ENCODE measurements around the gene PLXND1.
A peak's percentile ranks its signal among the peaks of the same experiment; 100 is the strongest.

PLXND1 gene

GRCh38 chr3:129581623-129582022, 24.9 kb downstream of the PLXND1 start:
- ATAC-seq (no peak), DNase-seq (no peak)
- H3K27me3 Mint-ChIP-seq, result no peaks in the 10 kb centered on the region
- H3K36me3 Mint-ChIP-seq (ENCODE audit: low read depth), result no peaks in the 10 kb centered on the region
- H3K4me3 Mint-ChIP-seq, result no peak overlapping the region
- no peaks in the 10 kb centered on the region for H3K9me3 Mint-ChIP-seq
- H3K4me1 Mint-ChIP-seq, result peaks cover 18% of the 10 kb centered on the region
- H3K27ac Mint-ChIP-seq, result no peak overlapping the region

GRCh38 chr3:129579991-129580390, 26.5 kb downstream of the PLXND1 start:
- Mint-ChIP-seq H3K4me3 (no peak overlapping the region), H3K9me3 (no peaks in the 10 kb centered on the region), H3K36me3 (ENCODE audit: low read depth) (no peaks in the 10 kb centered on the region), H3K27me3 (no peaks in the 10 kb centered on the region), H3K27ac (no peak overlapping the region), H3K4me1 (peaks cover 33% of the 10 kb centered on the region)
- no peak for ATAC-seq
- no peak for DNase-seq

- H3K4me3 Mint-ChIP-seq, result no peak overlapping the region
- ATAC-seq, result peak; percentile 9
- DNase-seq, result peak; percentile 23
- peaks cover 2% of the 10 kb centered on the region for H3K27me3 Mint-ChIP-seq
- no peak overlapping the region for H3K27ac Mint-ChIP-seq
- no peaks in the 10 kb centered on the region for H3K36me3 Mint-ChIP-seq (ENCODE audit: low read depth)
- H3K4me1 Mint-ChIP-seq, result peaks cover 34% of the 10 kb centered on the region
- H3K9me3 Mint-ChIP-seq, result no peaks in the 10 kb centered on the region
Measured at GRCh38 chr3:129577925-129578786, 28.3 kb downstream of the PLXND1 start.

DNA sequence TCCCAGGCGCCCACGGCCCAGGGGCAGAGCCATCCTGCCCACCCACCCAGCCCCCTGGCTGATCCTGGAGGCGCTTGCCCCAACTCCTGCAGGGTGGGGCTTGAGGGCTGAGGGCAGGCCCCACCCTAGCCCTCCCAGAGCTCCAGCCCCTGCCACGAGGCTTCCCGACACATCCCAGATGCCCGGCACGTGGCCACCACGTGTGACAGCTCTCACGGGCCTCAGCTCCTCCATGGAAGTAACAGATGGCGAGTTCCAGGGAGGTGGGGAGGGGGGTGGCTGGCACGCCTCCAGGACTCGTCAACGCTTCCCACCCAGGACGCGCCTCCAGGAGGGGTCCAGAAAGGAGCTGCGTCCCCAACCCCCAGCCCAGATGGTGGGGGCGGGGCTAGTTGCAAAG, 29.1 kb downstream of the PLXND1 start:
- Mint-ChIP-seq H3K27me3 (peaks cover 2% of the 10 kb centered on the region), H3K36me3 (ENCODE audit: low read depth) (no peaks in the 10 kb centered on the region), H3K9me3 (no peaks in the 10 kb centered on the region), H3K4me1 (peaks cover 34% of the 10 kb centered on the region), H3K4me3 (no peak overlapping the region), H3K27ac (no peak overlapping the region)
- DNase-seq (no peak), ATAC-seq (no peak)

DNA sequence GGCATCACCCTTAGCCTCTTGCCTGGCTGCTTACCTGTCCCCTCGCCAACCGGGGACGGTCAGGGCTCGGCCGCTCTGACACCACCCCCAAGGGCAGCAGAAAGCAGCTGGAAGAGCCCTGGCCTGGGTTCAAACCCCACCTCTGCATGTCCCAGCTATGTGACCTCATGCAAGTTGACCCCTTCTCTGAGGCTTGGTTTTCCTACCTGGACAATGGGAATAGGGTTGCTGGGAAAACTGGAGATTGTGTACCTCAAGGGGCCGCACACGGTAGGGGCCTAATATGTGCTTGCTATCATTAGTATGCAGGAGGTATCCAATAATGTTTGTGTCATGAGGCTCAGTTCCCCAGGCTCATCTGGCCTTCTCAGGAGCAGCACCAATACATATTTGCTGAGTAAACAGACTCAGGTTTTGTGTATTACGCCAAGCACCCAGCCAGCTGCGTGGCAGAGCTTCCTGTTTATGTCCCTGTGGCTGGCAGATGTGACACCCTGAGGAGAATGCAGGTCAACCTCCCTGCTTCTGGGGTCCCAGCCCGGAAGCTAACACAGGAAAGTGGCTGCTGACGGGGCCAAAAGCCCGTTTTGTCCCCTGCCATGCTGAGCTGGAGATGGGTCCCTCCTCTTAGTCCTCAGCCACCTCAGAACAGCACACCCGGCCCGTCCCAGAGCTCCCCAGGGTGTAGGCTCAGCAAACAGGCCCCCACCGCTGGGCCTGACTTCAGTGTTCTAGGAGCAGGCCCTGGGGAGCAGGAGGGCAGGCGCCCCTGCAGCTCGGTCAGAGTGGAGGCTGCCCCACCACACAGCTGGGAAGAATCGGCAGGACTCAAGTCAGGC, 29.7 kb downstream of the PLXND1 start:
- ATAC-seq (peak; percentile 39), DNase-seq (peak; percentile 45)
- Mint-ChIP-seq H3K36me3 (ENCODE audit: low read depth) (no peaks in the 10 kb centered on the region), H3K27ac (peak overlapping the region; percentile 70), H3K27me3 (peaks cover 2% of the 10 kb centered on the region), H3K9me3 (no peaks in the 10 kb centered on the region), H3K4me3 (no peak overlapping the region), H3K4me1 (peaks cover 34% of the 10 kb centered on the region)

DNA sequence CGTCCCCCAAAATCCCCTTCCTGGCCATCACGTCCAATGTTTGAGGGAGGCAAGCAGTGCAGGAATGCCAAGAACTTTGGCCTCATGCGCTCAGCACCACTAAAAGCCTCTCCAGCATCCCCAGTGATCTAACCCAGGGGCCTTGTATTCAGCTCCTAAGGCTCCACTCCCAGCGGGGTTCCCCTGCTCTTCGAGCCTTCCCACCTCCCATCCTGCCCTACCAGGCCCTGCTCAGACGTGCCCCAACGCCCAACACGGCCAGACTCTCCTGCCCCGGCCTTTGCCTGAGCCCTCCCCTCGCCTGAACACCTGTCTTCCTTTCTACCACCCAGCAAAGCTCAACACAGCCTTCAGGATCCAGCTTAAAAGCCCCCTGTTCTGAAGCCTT, 30.5 kb downstream of the PLXND1 start:
- Mint-ChIP-seq H3K36me3 (ENCODE audit: low read depth) (no peaks in the 10 kb centered on the region), H3K4me3 (no peak overlapping the region), H3K4me1 (peaks cover 34% of the 10 kb centered on the region), H3K27me3 (peaks cover 2% of the 10 kb centered on the region), H3K27ac (peak overlapping the region; percentile 59), H3K9me3 (no peaks in the 10 kb centered on the region)
- DNase-seq, result no peak
- no peak for ATAC-seq

DNA sequence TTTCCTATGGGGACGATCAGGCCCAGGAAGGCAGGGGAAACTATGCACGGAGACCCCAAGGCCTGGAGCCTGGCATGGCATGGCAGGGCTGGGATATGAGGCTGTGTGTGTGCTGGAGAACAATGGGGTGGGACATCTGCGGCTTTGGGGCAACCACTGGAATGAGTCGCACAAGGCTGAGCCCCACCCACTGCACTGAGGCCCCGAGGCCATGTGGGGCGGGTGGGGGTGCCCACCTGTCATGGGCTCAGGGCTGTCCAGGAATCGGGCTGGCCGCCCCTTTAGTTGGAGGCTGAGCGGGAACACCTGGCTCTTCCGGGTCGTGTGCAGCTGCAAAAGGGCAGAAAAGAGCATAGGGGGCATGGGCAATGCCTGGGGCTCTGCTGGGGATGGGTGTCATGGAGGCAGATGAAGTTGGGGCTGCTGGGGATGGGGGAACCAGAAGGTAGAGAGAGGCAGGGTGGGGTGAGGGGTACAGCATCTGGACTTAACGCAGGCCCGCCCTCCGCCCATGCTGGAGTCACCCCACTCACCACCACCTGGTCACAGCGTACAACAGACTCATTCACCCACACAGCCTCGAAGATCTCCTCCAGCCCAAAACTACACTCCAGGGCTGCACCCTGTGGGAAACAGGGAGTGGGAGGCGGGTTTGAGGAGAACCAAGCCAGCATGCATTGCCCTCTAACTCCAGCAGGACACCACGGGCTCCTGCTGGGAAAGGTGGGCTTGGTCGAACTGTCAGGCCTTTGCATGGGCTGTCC, 31.1 kb downstream of the PLXND1 start:
- Mint-ChIP-seq H3K27ac (no peak overlapping the region), H3K4me1 (peaks cover 34% of the 10 kb centered on the region), H3K36me3 (ENCODE audit: low read depth) (no peaks in the 10 kb centered on the region)

GRCh38 chr3:129574206-129574605, 32.3 kb downstream of the PLXND1 start:
- H3K9me3 Mint-ChIP-seq, result no peaks in the 10 kb centered on the region
- ATAC-seq (no peak), DNase-seq (no peak)
- peaks cover 34% of the 10 kb centered on the region for H3K4me1 Mint-ChIP-seq
- H3K27ac Mint-ChIP-seq, result no peak overlapping the region
- H3K4me3 Mint-ChIP-seq, result no peak overlapping the region
- no peaks in the 10 kb centered on the region for H3K36me3 Mint-ChIP-seq (ENCODE audit: low read depth)
- H3K27me3 Mint-ChIP-seq, result peaks cover 2% of the 10 kb centered on the region

More for the DNA sequence above, 31.1 kb downstream of the PLXND1 start:
- ATAC-seq (no peak), DNase-seq (no peak)
- Mint-ChIP-seq H3K4me3 (no peak overlapping the region), H3K9me3 (no peaks in the 10 kb centered on the region), H3K27me3 (peaks cover 2% of the 10 kb centered on the region)

DNA sequence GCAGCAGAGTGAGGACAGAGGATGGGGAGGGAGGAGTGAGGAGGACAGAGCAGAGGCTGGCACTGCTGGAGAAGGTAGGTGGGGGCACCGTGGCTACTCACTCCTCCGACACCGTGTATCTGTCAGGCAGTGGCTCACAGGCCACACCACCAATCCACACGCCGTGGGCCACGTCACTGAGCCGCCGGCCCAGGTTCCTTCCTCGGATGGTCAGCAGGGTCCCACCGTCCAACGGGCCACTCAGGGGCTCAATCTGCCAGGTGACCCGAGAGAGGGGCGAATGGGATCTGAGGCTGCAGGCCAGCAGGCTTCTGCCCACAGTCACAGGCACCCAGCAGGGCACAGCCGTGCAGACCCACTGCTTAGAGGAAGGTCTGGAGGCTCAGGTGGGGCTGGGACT, 33.0 kb downstream of the PLXND1 start:
- no peaks in the 10 kb centered on the region for H3K36me3 Mint-ChIP-seq (ENCODE audit: low read depth)
- DNase-seq, result no peak
- no peak for ATAC-seq
- peaks cover 31% of the 10 kb centered on the region for H3K4me1 Mint-ChIP-seq
- H3K9me3 Mint-ChIP-seq, result no peaks in the 10 kb centered on the region
- H3K4me3 Mint-ChIP-seq, result no peak overlapping the region
- H3K27ac Mint-ChIP-seq, result no peak overlapping the region
- peaks cover 2% of the 10 kb centered on the region for H3K27me3 Mint-ChIP-seq

DNA sequence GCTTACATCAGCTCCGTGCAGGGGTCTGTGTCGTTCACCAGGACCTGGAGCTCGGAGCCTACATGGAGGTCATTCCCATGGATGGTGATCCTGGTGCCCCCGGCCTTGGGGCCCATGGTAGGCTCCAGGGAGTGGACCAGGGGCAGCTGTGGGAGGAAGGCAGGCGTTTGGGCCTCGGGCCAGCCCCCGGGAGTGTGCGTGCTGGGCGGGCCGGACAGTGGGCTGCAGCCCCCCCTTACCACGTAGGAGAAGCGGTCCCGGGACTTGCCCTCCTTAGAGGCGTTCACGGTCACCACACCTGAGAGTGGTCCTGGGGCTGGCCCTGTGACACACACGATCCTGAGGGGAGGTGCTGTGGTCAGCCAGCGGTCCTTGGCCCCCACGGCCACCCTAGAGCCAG, 33.9 kb downstream of the PLXND1 start:
- Mint-ChIP-seq H3K36me3 (ENCODE audit: low read depth) (no peaks in the 10 kb centered on the region), H3K4me3 (no peak overlapping the region), H3K9me3 (no peaks in the 10 kb centered on the region), H3K4me1 (peaks cover 23% of the 10 kb centered on the region), H3K27ac (no peak overlapping the region), H3K27me3 (peaks cover 2% of the 10 kb centered on the region)
- DNase-seq, result no peak
- ATAC-seq, result no peak

DNA sequence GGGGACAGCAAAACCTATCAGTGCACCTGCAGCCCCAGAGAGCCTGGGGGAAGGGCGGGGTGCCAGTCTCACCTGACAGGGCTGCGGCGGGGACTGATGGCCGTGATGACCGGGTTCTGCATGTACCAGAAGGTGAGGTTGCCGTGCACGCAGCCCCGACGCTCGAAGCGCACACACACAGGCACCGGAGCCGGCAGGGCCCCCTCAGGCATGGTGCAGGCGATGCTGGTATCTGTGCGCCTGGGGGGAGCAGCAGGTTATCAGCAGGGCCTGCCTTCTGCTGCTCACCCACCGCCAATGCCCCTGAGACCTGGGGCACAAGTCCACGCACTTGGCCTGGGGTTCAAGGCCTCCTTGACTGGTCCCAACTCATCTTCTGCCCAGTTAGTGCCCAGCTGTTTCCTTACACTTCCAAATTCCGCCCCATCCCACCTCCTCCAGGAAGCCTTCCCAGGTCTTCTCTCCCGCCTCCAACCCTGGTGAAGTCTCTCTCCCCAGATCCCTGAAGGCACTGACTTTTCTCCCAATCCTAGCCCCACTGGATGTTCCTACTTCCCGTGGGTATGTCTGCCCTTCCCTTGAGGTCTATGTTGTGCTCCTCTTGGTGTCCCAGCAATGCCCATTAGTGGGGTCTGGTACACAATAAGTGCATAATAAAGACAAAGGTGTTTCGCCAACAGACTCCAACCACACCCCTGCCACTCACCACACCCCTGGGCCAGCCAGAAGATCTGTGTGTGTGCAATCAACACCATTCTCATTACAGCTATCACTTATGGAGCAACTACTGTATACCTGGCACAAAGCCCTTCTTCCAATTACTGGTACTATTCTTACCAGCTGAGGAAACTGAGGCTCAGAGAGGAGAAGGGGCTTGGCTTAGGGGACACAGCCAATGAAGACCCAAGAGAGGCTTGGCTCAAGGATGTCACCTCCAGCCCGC, 34.6 kb downstream of the PLXND1 start:
- Mint-ChIP-seq H3K9me3 (no peaks in the 10 kb centered on the region), H3K27ac (no peak overlapping the region), H3K4me3 (no peak overlapping the region), H3K36me3 (ENCODE audit: low read depth) (no peaks in the 10 kb centered on the region), H3K4me1 (peaks cover 20% of the 10 kb centered on the region), H3K27me3 (peaks cover 2% of the 10 kb centered on the region)
- ATAC-seq (no peak), DNase-seq (no peak)

DNA sequence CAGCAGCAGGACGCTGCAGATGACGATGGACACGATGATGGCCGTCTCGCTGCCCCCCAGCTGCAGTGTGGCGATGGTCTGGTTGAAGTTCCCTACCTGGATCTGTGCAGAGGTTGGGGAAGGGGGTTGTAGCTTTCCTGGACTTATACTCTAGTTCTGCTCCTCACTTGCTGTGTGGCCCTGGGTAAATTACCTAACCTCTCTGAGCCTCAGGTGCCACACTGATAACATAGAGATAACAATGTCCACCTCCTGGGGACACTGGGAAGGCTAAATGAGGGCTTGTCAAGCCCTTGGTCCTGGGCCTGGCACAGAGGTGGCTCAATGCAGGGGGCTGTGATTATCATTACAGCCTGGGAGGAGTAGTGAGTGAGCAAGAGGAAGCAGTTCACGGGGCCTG, 36.6 kb downstream of the PLXND1 start:
- ATAC-seq (no peak), DNase-seq (no peak)
- no peak overlapping the region for H3K4me3 Mint-ChIP-seq
- no peak overlapping the region for H3K27ac Mint-ChIP-seq
- no peaks in the 10 kb centered on the region for H3K36me3 Mint-ChIP-seq (ENCODE audit: low read depth)
- no peaks in the 10 kb centered on the region for H3K9me3 Mint-ChIP-seq
- peaks cover 2% of the 10 kb centered on the region for H3K27me3 Mint-ChIP-seq
- H3K4me1 Mint-ChIP-seq, result peaks cover 2% of the 10 kb centered on the region

DNA sequence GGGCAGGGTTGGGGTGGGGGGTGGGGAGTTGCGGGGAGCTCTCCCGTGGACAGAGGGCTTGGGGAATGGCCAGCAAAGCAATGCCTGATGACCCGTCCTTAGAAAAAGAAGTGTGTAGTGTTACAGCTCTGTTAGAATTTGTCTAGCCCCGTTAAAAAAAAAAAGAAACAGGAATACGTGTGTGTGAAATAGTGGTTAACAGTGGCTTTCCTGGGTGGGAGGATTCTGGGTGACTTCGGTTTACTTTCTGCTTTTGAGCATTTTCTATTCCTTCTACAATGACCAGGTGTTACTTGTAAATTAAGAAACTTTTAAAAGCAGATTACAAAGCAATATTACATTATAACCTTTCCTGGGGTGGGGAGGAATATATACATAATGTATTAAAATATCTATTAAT, 38.5 kb downstream of the PLXND1 start:
- ATAC-seq (no peak), DNase-seq (no peak)
- no peak overlapping the region for H3K27ac Mint-ChIP-seq
- no peak overlapping the region for H3K4me3 Mint-ChIP-seq
- no peaks in the 10 kb centered on the region for H3K9me3 Mint-ChIP-seq
- no peaks in the 10 kb centered on the region for H3K36me3 Mint-ChIP-seq (ENCODE audit: low read depth)
- peaks cover 2% of the 10 kb centered on the region for H3K4me1 Mint-ChIP-seq
- no peaks in the 10 kb centered on the region for H3K27me3 Mint-ChIP-seq

Data from activated naive CD8-positive, alpha-beta T cell treated with anti-CD3 and anti-CD28 coated beads, Interleukin-2, amount 50 U/mL, for 24 hours (primary cell).